Smooth muscle cell (in vitro differentiated cells): ENCODE measurements around the gene NME2. TPM values are rescaled to one million over a fixed set of nuclear protein-coding genes. Genes with fewer than 3 reads are reported as not detected.
"Not testable (repeated sequence)": the region's sequence is repeated elsewhere in the genome, so short reads cannot be mapped to it uniquely, and the experiment has no call there.

Experiments
- DNase-seq: peaks from one replicate; lab custom pipeline; 2025; ENCODE audit not compliant: unreplicated experiment; lab: John Stamatoyannopoulos, UW
- H2AFZ ChIP-seq: fragments of 200-600 bp; sonication (generic); 2 replicates; pipeline ENCODE4 v1.6.0; 2016; ENCODE audit warnings: antibody characterized with exemption, low read depth, mild to moderate bottlenecking
- H3F3A ChIP-seq: fragments of 200-600 bp; sonication (generic); 2 replicates; pipeline ENCODE4 v1.6.0; 2017; ENCODE audit warnings: antibody characterized with exemption, low read depth
- H3K27ac ChIP-seq: fragments of 200-600 bp; sonication (generic); 2 replicates; pipeline ENCODE4 v1.5.1; 2016; ENCODE audit warnings: low read depth, mild to moderate bottlenecking
- H3K27me3 ChIP-seq: fragments of 200-600 bp; sonication (generic); 2 replicates; pipeline ENCODE4 v1.6.1; 2016; ENCODE audit warnings: low read depth, mild to moderate bottlenecking
- H3K36me3 ChIP-seq: fragments of 200-600 bp; sonication (generic); 2 replicates; pipeline ENCODE4 v1.5.1; 2016; ENCODE audit warnings: low read depth
- H3K4me1 ChIP-seq: fragments of 200-600 bp; sonication (generic); 2 replicates; pipeline ENCODE4 v1.5.1; 2016; ENCODE audit warnings: low read depth
- H3K4me2 ChIP-seq: fragments of 200-600 bp; sonication (generic); 2 replicates; pipeline ENCODE4 v1.6.0; 2016; ENCODE audit warnings: mild to moderate bottlenecking
- H3K4me3 ChIP-seq: fragments of 200-600 bp; sonication (generic); 2 replicates; pipeline ENCODE4 v1.5.1; 2016; ENCODE audit warnings: mild to moderate bottlenecking
- H3K79me2 ChIP-seq: fragments of 200-600 bp; sonication (generic); 2 replicates; pipeline ENCODE4 v1.6.0; 2016; ENCODE audit warnings: low read depth, mild to moderate bottlenecking
- H3K9ac ChIP-seq: fragments of 200-600 bp; sonication (generic); 2 replicates; pipeline ENCODE4 v1.6.0; 2016; ENCODE audit warnings: low read depth
- H3K9me3 ChIP-seq: fragments of 200-600 bp; sonication (generic); replicated peaks from 2 replicates; pipeline ENCODE4 v1.5.1; 2016; ENCODE audit warnings: low read depth
- H4K20me1 ChIP-seq: fragments of 200-600 bp; sonication (generic); 2 replicates; pipeline ENCODE4 v1.6.0; 2016; ENCODE audit warnings: low read depth
- WGBS: methylation state at CpG from one replicate; pipeline ENCODE4 v1.1.7; 2016; ENCODE audit warnings: low lambda C conversion rate; 5-methylcytosine and 5-hydroxymethylcytosine counted together
- polyA plus RNA-seq: library from polyadenylated mRNA; unstranded; fragments of >200 nt; fragmentation: Nextera tagmentation; extraction: Ambion mirVana; gene quantifications from 2 replicates; pipeline ENCODE4 v1.2.1, GENCODE V29; 2016
- total RNA-seq: library from RNA; depleted of rRNA; stranded (reverse); fragments of >200 nt; gene quantifications from 2 replicates; pipeline ENCODE4 v1.2.3, GENCODE V29; 2014
- TF ChIP-seq, protein P1 (sequence below): fragments of 200-600 bp; sonication (generic); IDR thresholded peaks from 2 replicates; pipeline ENCODE4 v1.5.1; 2017; ENCODE audit warnings: borderline replicate concordance, mild to moderate bottlenecking, antibody characterized with exemption; ENCODE audit not compliant: insufficient read depth, poor library complexity, severe bottlenecking

NME2 gene
- total and polyA plus RNA-seq, 2 experiments from 2014 or later = 496 to 675 TPM

DNA sequence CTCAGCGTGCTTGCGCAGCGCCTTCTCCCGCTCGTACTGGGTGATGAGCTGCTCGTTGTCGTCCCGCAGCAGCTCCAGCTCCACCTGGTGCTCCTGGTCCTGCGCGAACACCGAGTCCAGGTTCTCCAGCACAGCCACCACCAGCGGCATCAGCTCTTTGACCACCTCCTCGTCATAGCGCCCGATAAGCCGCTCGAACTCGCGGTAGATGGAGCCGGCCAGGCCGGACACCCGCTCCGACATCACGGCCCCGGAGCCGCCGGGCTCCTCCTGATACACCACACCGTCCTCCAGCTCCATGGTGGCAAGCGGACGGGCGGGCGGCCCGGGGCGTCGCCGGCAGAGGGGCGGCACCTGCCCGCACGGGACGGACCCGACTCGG lies 45.9 kb upstream of the NME2 start:
- 2% methylated on average over 38 of the region's 42 CpGs for WGBS
- H3K4me3 ChIP-seq = peak overlapping the region; percentile 94

DNA sequence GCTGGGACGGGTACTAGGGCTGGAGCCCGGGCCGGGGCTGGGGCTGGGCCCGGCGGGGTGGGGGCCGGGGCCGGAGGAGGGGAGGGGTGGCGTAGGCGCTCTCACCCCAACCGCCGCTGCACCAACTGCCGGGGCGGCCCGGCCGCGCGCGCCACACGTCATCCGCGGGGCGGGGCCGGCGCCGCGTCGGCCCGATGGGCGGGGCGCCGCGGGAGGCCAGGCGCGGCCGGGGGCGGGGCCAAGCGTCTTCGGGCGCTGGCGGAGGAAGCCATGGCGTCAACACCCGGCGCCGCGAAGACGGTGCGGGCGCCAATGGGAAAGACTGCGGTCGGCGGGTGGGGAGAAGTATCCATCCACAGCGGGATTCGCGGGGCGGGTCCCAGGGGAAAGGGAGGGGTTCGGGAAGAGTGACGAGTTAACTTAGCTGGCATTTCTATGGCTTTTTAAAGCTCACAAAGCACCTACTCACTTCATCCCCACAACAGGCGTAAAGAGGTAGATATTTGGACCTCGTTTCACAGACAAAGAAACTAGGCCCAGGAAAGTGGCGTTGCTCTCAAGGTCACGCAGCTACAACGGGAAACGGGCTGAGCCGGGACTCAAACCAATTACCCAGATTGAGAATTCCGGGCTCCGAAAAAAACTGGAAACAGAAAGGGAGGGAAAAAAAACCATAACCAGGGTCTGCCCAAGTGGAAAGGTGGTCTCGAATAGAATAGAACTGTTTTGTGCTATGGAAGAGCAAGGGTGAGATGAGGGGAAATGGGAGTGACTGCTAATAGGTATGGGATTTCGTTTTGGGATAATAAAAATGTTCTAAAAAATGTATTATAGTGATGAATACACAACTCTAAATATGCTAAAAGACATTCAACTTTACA lies 45.2 kb upstream of the NME2 start, which contains the start of gene SPAG9:
Gene SPAG9, minus strand, starts transcription at position 130 of the 881 bp plus-strand sequence. CDS start 212 bp downstream, outside the sequence.
- H2AFZ ChIP-seq = peak within 1 kb of the TSS; percentile 52
- DNase-seq = peak; percentile 80

More for the DNA sequence above, 45.9 kb upstream of the NME2 start:
- peak overlapping the region; percentile 91 for H3K4me2 ChIP-seq
- no peaks in the 10 kb centered on the region for H3K9me3 ChIP-seq
- H4K20me1 ChIP-seq = peaks cover 51% of the 10 kb centered on the region
- DNase-seq = no peak
- TF ChIP-seq, protein P1, sequence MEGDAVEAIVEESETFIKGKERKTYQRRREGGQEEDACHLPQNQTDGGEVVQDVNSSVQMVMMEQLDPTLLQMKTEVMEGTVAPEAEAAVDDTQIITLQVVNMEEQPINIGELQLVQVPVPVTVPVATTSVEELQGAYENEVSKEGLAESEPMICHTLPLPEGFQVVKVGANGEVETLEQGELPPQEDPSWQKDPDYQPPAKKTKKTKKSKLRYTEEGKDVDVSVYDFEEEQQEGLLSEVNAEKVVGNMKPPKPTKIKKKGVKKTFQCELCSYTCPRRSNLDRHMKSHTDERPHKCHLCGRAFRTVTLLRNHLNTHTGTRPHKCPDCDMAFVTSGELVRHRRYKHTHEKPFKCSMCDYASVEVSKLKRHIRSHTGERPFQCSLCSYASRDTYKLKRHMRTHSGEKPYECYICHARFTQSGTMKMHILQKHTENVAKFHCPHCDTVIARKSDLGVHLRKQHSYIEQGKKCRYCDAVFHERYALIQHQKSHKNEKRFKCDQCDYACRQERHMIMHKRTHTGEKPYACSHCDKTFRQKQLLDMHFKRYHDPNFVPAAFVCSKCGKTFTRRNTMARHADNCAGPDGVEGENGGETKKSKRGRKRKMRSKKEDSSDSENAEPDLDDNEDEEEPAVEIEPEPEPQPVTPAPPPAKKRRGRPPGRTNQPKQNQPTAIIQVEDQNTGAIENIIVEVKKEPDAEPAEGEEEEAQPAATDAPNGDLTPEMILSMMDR = no peak
- H3K4me1 ChIP-seq = peaks cover 10% of the 10 kb centered on the region
- H3K36me3 ChIP-seq = no peaks in the 10 kb centered on the region
- H2AFZ ChIP-seq = peak overlapping the region; percentile 52
- H3F3A ChIP-seq = peaks cover 2% of the 10 kb centered on the region
- H3K79me2 ChIP-seq = peaks cover 52% of the 10 kb centered on the region
- peak overlapping the region; percentile 95 for H3K9ac ChIP-seq
- H3K27me3 ChIP-seq = no peaks in the 10 kb centered on the region
- peak overlapping the region; percentile 92 for H3K27ac ChIP-seq

DNA sequence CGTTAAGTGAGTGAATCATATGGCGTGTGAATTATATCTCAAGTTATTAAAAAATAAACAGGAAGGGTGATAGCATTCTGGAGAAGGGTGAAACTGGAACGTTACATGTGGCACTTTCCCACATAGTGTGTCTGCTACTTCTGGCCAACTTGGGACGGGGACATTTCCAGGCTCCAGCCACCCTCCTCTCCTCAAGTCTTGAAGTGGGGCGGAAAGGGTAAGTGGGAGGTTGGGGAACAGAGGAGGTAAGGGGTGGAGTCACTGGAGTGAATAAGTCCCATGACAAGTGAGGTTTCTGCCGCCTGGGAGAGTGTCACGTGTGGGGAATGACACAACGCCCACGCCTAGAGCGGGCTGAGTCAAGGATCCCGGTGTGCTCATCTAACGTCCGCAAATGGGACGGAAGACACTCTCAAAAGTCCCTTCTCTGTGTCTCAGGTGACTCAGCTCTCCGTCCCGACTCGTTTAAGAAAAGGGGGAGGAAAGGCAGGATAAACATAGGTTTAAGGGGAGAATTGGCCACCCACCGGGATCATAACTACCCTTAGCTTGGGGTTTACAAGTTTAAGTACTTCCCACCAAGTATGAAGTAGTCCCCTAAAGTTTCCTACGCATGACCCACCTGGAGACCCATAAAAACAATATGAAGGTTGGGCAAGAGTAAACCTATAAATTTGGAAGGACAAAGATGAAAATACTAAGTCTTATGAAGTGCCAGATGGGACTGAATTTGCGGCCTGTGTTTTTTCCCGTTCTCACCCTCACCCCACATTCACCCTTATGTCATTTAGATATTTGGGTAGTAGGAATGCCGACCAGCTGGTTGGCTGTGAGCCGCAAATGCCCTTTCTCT lies 44.4 kb upstream of the NME2 start:
- Histone ChIP-seq H3K9ac (peak overlapping the region; percentile 100), H3K27ac (peak overlapping the region; percentile 100)
- TF ChIP-seq, protein P1 = no peak

More for the DNA sequence above, 45.2 kb upstream of the NME2 start, which contains the start of gene SPAG9:
- Histone ChIP-seq H3K27ac (peak within 1 kb of the TSS; percentile 100), H3K27me3 (no peaks in the 10 kb centered on the region), H3K4me3 (peak within 1 kb of the TSS; percentile 94), H3K79me2 (peaks cover 46% of the 10 kb centered on the region), H3K36me3 (no peaks in the 10 kb centered on the region), H3K9me3 (no peaks in the 10 kb centered on the region), H4K20me1 (peaks cover 45% of the 10 kb centered on the region), H3K4me2 (peak within 1 kb of the TSS; percentile 99), H3F3A (peaks cover 2% of the 10 kb centered on the region), H3K9ac (peak within 1 kb of the TSS; percentile 100), H3K4me1 (peaks cover 10% of the 10 kb centered on the region)
- under 1% methylated on average over 15 of the region's 68 CpGs for WGBS
- TF ChIP-seq, protein P1 = no peak

DNA sequence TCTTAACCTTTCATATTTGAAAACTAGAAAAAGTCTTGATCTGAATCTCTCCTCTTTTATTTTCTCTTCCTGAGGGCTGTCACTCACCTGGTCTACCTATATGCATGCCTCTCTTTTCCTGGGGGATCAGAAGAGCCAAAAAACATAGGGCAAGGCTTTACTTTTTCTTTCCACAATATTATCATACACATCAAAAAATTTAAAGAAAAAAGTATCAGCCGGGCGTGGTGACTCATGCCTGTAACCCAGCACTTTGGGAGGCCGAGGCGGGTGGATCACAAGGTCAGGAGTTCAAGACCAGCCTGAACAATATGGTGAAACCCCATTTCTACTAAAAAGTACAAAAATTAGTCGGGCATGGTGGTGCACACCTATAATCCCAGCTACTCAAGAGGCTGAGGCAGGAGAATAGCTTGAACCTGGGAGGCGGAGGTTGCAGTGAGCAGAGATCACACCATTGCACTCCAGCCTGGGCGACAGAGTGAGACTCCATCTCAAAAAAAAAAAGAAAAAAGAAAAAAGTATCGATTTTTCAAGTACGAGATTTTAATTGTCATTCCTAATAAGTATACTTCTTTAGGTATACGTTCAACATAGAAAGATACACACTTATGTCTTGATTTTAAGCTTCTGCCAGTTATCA lies 43.6 kb upstream of the NME2 start:
- Histone ChIP-seq H3K4me2 (peak overlapping the region; percentile 99), H3K79me2 (peaks cover 30% of the 10 kb centered on the region), H3K27ac (peak overlapping the region; percentile 100), H4K20me1 (peaks cover 29% of the 10 kb centered on the region), H3K9ac (peak overlapping the region; percentile 100)
- H3F3A ChIP-seq, H2AFZ ChIP-seq, H3K9me3 ChIP-seq, H3K4me1 ChIP-seq, DNase-seq, H3K27me3 ChIP-seq, H3K4me3 ChIP-seq, H3K36me3 ChIP-seq: not testable (repeated sequence)
- 80% methylated on average over 10 of the region's 10 CpGs for WGBS

More for the DNA sequence above, 44.4 kb upstream of the NME2 start:
- no peaks in the 10 kb centered on the region for H3K36me3 ChIP-seq
- peak overlapping the region; percentile 49 for H2AFZ ChIP-seq
- peaks cover 10% of the 10 kb centered on the region for H3K4me1 ChIP-seq
- peak overlapping the region; percentile 99 for H3K4me2 ChIP-seq
- 7% methylated on average over 23 of the region's 23 CpGs for WGBS
- peaks cover 2% of the 10 kb centered on the region for H3F3A ChIP-seq
- peak overlapping the region; percentile 89 for H3K4me3 ChIP-seq
- peaks cover 36% of the 10 kb centered on the region for H4K20me1 ChIP-seq
- H3K9me3 ChIP-seq = no peaks in the 10 kb centered on the region
- peaks cover 37% of the 10 kb centered on the region for H3K79me2 ChIP-seq
- no peaks in the 10 kb centered on the region for H3K27me3 ChIP-seq
- DNase-seq = peak; percentile 66
